CD14-positive monocyte (primary cell): ENCODE measurements around the gene GTF2H3. TPM values are rescaled to one million over a fixed set of nuclear protein-coding genes. Genes with fewer than 3 reads are reported as not detected.

Source experiments
- DNase-seq, 3 donors: peaks; one replicate each; pipeline ENCODE4 v3.0.0-alpha.2; 2011 to 2022
- H2AFZ ChIP-seq: 2 replicates; pipeline ENCODE4 v1.6.0; 2012; ENCODE audit warnings: mild to moderate bottlenecking, low read depth, low read length, inconsistent platforms; ENCODE audit not compliant: insufficient read depth, poor library complexity, severe bottlenecking
- H3K27ac ChIP-seq, 2 donors: 1 replicate in 1 of 2; 2 replicates in 1 of 2; pipeline ENCODE4 v1.5.1; 2012 to 2013; ENCODE audit warnings: low read length in 2 of 2, control low read depth in 1 of 2, inconsistent platforms in 1 of 2, low read depth in 1 of 2, mild to moderate bottlenecking in 1 of 2
- H3K27me3 ChIP-seq, 2 donors: one replicate each; pipeline versions ENCODE4 v1.6.0 to v1.6.1; 2011 to 2013; ENCODE audit warnings: low read length in 2 of 2; ENCODE audit not compliant: control insufficient read depth in 2 of 2, insufficient read depth in 2 of 2
- H3K36me3 ChIP-seq, 2 donors: replicated peaks in 1 of 2; 1 replicate in 1 of 2; 2 replicates in 1 of 2; pipeline versions ENCODE4 v1.5.1 to v1.6.1; 2012 to 2013; ENCODE audit warnings: low read length in 2 of 2, control low read depth in 1 of 2, inconsistent platforms in 1 of 2, mild to moderate bottlenecking in 1 of 2; ENCODE audit not compliant: insufficient read depth in 2 of 2, control insufficient read depth in 1 of 2
- H3K4me1 ChIP-seq, 2 donors: 1 replicate in 1 of 2; 2 replicates in 1 of 2; pipeline versions ENCODE4 v1.5.1 to v1.6.1; 2012 to 2013; ENCODE audit warnings: low read length in 2 of 2, control low read depth in 1 of 2, inconsistent platforms in 1 of 2, mild to moderate bottlenecking in 1 of 2, moderate library complexity in 1 of 2; ENCODE audit not compliant: insufficient read depth in 2 of 2, control insufficient read depth in 1 of 2
- H3K4me2 ChIP-seq: replicated peaks from 2 replicates; pipeline ENCODE3; 2012; ENCODE audit warnings: low read length, moderate library complexity, mild to moderate bottlenecking; ENCODE audit not compliant: poor library complexity, severe bottlenecking; ENCODE audit errors: extremely low read depth
- H3K4me3 ChIP-seq, 3 experiments: fragments of 200-600 bp in 1 of 3; sonication (generic) in 1 of 3; replicated peaks in 1 of 3; 1 replicate in 2 of 3; 2 replicates in 1 of 3; pipeline ENCODE4 v1.5.1; 2011 to 2013; ENCODE audit warnings: low read length in 3 of 3, mild to moderate bottlenecking in 3 of 3, control low read depth in 2 of 3, low read depth in 2 of 3, inconsistent platforms in 1 of 3, moderate library complexity in 1 of 3
- H3K79me2 ChIP-seq: 2 replicates; pipeline ENCODE4 v1.6.0; 2012; ENCODE audit warnings: mild to moderate bottlenecking, control low read depth, inconsistent platforms, low read length, moderate library complexity; ENCODE audit not compliant: insufficient read depth
- H3K9ac ChIP-seq: 2 replicates; pipeline ENCODE4 v1.6.0; 2017; ENCODE audit warnings: low read length, mild to moderate bottlenecking; ENCODE audit not compliant: insufficient read depth, poor library complexity, severe bottlenecking
- H3K9me3 ChIP-seq, 2 donors: replicated peaks in 1 of 2; 1 replicate in 1 of 2; 2 replicates in 1 of 2; pipeline versions ENCODE4 v1.5.1 to v1.6.1; 2012 to 2013; ENCODE audit warnings: low read length in 2 of 2, control low read depth in 1 of 2; ENCODE audit not compliant: control insufficient read depth in 1 of 2, insufficient read depth in 1 of 2
- H4K20me1 ChIP-seq: 2 replicates; pipeline ENCODE4 v1.6.0; 2012; ENCODE audit warnings: mild to moderate bottlenecking, low read length, control low read depth, moderate library complexity; ENCODE audit not compliant: insufficient read depth
- H3K27ac Mint-ChIP-seq, 7 donors: one replicate each; pipeline ENCODE4 v1.8.0; 2020; ENCODE audit warnings: mild to moderate bottlenecking in 7 of 7, mixed read lengths in 7 of 7, moderate library complexity in 6 of 7, inconsistent platforms in 2 of 7
- H3K27me3 Mint-ChIP-seq, 3 donors: one replicate each; pipeline ENCODE4 v1.8.0; 2021 to 2022; ENCODE audit warnings: low read depth in 3 of 3, mild to moderate bottlenecking in 3 of 3, mixed read lengths in 3 of 3, moderate library complexity in 3 of 3, inconsistent platforms in 1 of 3
- H3K36me3 Mint-ChIP-seq, 2 donors: one replicate each; pipeline ENCODE4 v1.8.0; 2020; ENCODE audit warnings: mixed read lengths in 2 of 2, inconsistent platforms in 1 of 2, mild to moderate bottlenecking in 1 of 2
- H3K4me1 Mint-ChIP-seq: one replicate; pipeline ENCODE4 v1.8.0; 2020; ENCODE audit warnings: mild to moderate bottlenecking, mixed read lengths
- H3K4me3 Mint-ChIP-seq, 2 donors: one replicate each; pipeline ENCODE4 v1.8.0; 2020; ENCODE audit warnings: mild to moderate bottlenecking in 2 of 2, mixed read lengths in 2 of 2, moderate library complexity in 1 of 2
- H3K9me3 Mint-ChIP-seq, 7 donors: one replicate each; pipeline ENCODE4 v1.8.0; 2020 to 2022; ENCODE audit warnings: mixed read lengths in 7 of 7, mild to moderate bottlenecking in 6 of 7, moderate library complexity in 6 of 7, inconsistent platforms in 2 of 7
- WGBS: methylation state at CpG from one replicate; pipeline ENCODE4 v1.1.5; 2013; ENCODE audit warnings: missing lambda C conversion rate; ENCODE audit not compliant: insufficient coverage; 5-methylcytosine and 5-hydroxymethylcytosine counted together
- intact Hi-C, 2 donors: fragments of 100-400 bp; cut with micrococcal nuclease; formaldehyde crosslinking; loops; one replicate each; pipeline versions ENCODE4 v1.15.0 to v1.15.1; 2023
- polyA plus RNA-seq, 3 donors: library from polyadenylated mRNA; depleted of rRNA in 1 of 3; unstranded in 2 of 3; stranded (reverse) in 1 of 3; fragments of 300-500 nt in 2 of 3; fragments of >200 nt in 1 of 3; fragmentation: Illumina TruSeq in 2 of 3; gene quantifications; 1 replicate in 2 of 3; 2 replicates in 1 of 3; pipeline ENCODE4 v1.2.3, GENCODE V29; 2012 to 2021
- TF ChIP-seq, protein P1 (sequence below): fragments of 200-600 bp; IDR thresholded peaks from one replicate; pipeline ENCODE4 v1.8.0; 2022; ENCODE audit warnings: antibody characterized with exemption, mild to moderate bottlenecking

GTF2H3 gene
- polyA plus RNA-seq, 3 donors, result 8.2 to 21.7 (median 12.3) TPM

DNA sequence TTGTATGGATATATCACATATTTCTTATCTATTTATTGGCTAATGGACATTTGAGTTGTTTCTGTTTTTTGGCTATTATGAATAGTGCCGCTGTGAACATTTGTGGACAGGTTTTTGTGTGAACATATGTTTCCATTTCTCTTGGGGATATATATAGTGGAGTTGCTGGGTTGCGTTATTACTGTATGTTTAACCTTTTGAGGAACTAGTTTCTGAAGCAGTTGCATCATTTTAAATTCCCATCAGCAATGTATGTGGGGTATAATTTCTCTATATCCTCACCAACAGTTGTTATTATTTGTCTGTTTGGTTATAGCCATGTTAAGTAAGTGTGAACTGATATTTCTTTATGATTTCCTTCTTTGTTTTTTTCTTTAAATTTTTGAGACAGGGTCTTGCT is 48.0 kb downstream of the GTF2H3 start:
- H3K27me3 Mint-ChIP-seq, result no peaks in the 10 kb centered on the region
- Histone ChIP-seq H2AFZ (no peak overlapping the region), H3K9me3 (no peaks in the 10 kb centered on the region), H3K4me3 (no peak overlapping the region), H3K36me3 (no peaks in the 10 kb centered on the region), H3K79me2 (no peaks in the 10 kb centered on the region), H3K4me2 (no peak overlapping the region), H4K20me1 (no peaks in the 10 kb centered on the region), H3K9ac (no peak overlapping the region), H3K27ac (no peak overlapping the region), H3K4me1 (peaks cover 4 to 11% of the 10 kb centered on the region in 2 donors), H3K27me3 (no peaks in the 10 kb centered on the region)
- H3K27ac Mint-ChIP-seq, result peak overlapping the region in 1 of 7 donors; percentile 36
- TF ChIP-seq, protein P1, sequence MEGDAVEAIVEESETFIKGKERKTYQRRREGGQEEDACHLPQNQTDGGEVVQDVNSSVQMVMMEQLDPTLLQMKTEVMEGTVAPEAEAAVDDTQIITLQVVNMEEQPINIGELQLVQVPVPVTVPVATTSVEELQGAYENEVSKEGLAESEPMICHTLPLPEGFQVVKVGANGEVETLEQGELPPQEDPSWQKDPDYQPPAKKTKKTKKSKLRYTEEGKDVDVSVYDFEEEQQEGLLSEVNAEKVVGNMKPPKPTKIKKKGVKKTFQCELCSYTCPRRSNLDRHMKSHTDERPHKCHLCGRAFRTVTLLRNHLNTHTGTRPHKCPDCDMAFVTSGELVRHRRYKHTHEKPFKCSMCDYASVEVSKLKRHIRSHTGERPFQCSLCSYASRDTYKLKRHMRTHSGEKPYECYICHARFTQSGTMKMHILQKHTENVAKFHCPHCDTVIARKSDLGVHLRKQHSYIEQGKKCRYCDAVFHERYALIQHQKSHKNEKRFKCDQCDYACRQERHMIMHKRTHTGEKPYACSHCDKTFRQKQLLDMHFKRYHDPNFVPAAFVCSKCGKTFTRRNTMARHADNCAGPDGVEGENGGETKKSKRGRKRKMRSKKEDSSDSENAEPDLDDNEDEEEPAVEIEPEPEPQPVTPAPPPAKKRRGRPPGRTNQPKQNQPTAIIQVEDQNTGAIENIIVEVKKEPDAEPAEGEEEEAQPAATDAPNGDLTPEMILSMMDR, result no peak
- H3K36me3 Mint-ChIP-seq, result no peaks in the 10 kb centered on the region
- H3K9me3 Mint-ChIP-seq, result no peaks in the 10 kb centered on the region
- DNase-seq, result peak; percentile 11 to 43 (median 24)
- H3K4me3 Mint-ChIP-seq, result peak overlapping the region in 1 of 2 donors; percentile 56
- 17% methylated on average over 1 of the region's 2 CpGs for WGBS
- H3K4me1 Mint-ChIP-seq, result peaks cover 12% of the 10 kb centered on the region
- intact Hi-C loops, result no loop called here

DNA sequence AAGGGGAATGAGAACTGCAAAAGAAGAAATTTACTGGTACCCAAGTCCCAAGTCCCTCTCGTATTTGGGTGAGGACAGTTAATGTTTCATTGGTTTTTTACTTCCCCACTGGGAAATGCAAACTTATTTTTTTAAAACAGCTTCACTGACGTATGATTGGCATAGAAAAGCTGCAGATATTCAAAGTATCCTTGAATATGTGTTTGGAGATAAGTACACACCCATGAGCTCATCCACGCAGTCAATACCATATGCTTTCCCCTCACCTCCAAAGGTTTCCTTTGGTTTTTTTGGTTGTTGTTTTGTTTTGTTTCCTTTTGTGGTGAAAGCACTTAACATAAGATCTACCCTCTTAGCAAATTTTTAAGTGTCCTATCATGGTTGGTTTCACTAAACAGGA is 50.3 kb downstream of the GTF2H3 start:
- Histone ChIP-seq H3K36me3 (no peaks in the 10 kb centered on the region), H3K27ac (no peak overlapping the region), H3K27me3 (no peaks in the 10 kb centered on the region), H4K20me1 (no peaks in the 10 kb centered on the region), H3K4me3 (no peak overlapping the region), H3K79me2 (no peaks in the 10 kb centered on the region), H3K4me2 (no peak overlapping the region), H3K9me3 (no peaks in the 10 kb centered on the region), H3K4me1 (peaks cover 4 to 11% of the 10 kb centered on the region in 2 donors), H3K9ac (no peak overlapping the region), H2AFZ (no peak overlapping the region)
- no peak for DNase-seq
- WGBS, result no CpG with 5 or more reads among the region's 3 CpGs
- Mint-ChIP-seq H3K27ac (no peak overlapping the region), H3K4me3 (no peak overlapping the region), H3K4me1 (peaks cover 12% of the 10 kb centered on the region), H3K36me3 (no peaks in the 10 kb centered on the region), H3K9me3 (no peaks in the 10 kb centered on the region), H3K27me3 (no peaks in the 10 kb centered on the region)
- TF ChIP-seq, protein P1, result no peak
- intact Hi-C loops, result no loop called here
